Smooth muscle cell (in vitro differentiated cells): ENCODE measurements around the gene NCK1. TPM values are rescaled to one million over a fixed set of nuclear protein-coding genes. Genes with fewer than 3 reads are reported as not detected.

Source experiments
- DNase-seq: peaks from one replicate; lab custom pipeline; 2025; ENCODE audit not compliant: unreplicated experiment; lab: John Stamatoyannopoulos, UW
- H2AFZ ChIP-seq: fragments of 200-600 bp; sonication (generic); 2 replicates; pipeline ENCODE4 v1.6.0; 2016; ENCODE audit warnings: antibody characterized with exemption, low read depth, mild to moderate bottlenecking
- H3F3A ChIP-seq: fragments of 200-600 bp; sonication (generic); 2 replicates; pipeline ENCODE4 v1.6.0; 2017; ENCODE audit warnings: antibody characterized with exemption, low read depth
- H3K27ac ChIP-seq: fragments of 200-600 bp; sonication (generic); 2 replicates; pipeline ENCODE4 v1.5.1; 2016; ENCODE audit warnings: low read depth, mild to moderate bottlenecking
- H3K27me3 ChIP-seq: fragments of 200-600 bp; sonication (generic); 2 replicates; pipeline ENCODE4 v1.6.1; 2016; ENCODE audit warnings: low read depth, mild to moderate bottlenecking
- H3K36me3 ChIP-seq: fragments of 200-600 bp; sonication (generic); 2 replicates; pipeline ENCODE4 v1.5.1; 2016; ENCODE audit warnings: low read depth
- H3K4me1 ChIP-seq: fragments of 200-600 bp; sonication (generic); 2 replicates; pipeline ENCODE4 v1.5.1; 2016; ENCODE audit warnings: low read depth
- H3K4me2 ChIP-seq: fragments of 200-600 bp; sonication (generic); 2 replicates; pipeline ENCODE4 v1.6.0; 2016; ENCODE audit warnings: mild to moderate bottlenecking
- H3K4me3 ChIP-seq: fragments of 200-600 bp; sonication (generic); 2 replicates; pipeline ENCODE4 v1.5.1; 2016; ENCODE audit warnings: mild to moderate bottlenecking
- H3K79me2 ChIP-seq: fragments of 200-600 bp; sonication (generic); 2 replicates; pipeline ENCODE4 v1.6.0; 2016; ENCODE audit warnings: low read depth, mild to moderate bottlenecking
- H3K9ac ChIP-seq: fragments of 200-600 bp; sonication (generic); 2 replicates; pipeline ENCODE4 v1.6.0; 2016; ENCODE audit warnings: low read depth
- H3K9me3 ChIP-seq: fragments of 200-600 bp; sonication (generic); replicated peaks from 2 replicates; pipeline ENCODE4 v1.5.1; 2016; ENCODE audit warnings: low read depth
- H4K20me1 ChIP-seq: fragments of 200-600 bp; sonication (generic); 2 replicates; pipeline ENCODE4 v1.6.0; 2016; ENCODE audit warnings: low read depth
- CTCF ChIP-seq: fragments of 200-600 bp; sonication (generic); IDR thresholded peaks from 2 replicates; pipeline ENCODE4 v1.5.1; 2017; ENCODE audit warnings: borderline replicate concordance, mild to moderate bottlenecking, antibody characterized with exemption; ENCODE audit not compliant: insufficient read depth, poor library complexity, severe bottlenecking
- WGBS: methylation state at CpG from one replicate; pipeline ENCODE4 v1.1.7; 2016; ENCODE audit warnings: low lambda C conversion rate; 5-methylcytosine and 5-hydroxymethylcytosine counted together
- polyA plus RNA-seq: library from polyadenylated mRNA; unstranded; fragments of >200 nt; fragmentation: Nextera tagmentation; extraction: Ambion mirVana; gene quantifications from 2 replicates; pipeline ENCODE4 v1.2.1, GENCODE V29; 2016
- total RNA-seq: library from RNA; depleted of rRNA; stranded (reverse); fragments of >200 nt; gene quantifications from 2 replicates; pipeline ENCODE4 v1.2.3, GENCODE V29; 2014

Gene NCK1
- total and polyA plus RNA-seq, 2 experiments from 2014 or later: 21.1 to 41.8 TPM

- Histone ChIP-seq H3K4me3 (no peak overlapping the region), H2AFZ (no peak overlapping the region), H3K27me3 (no peaks in the 10 kb centered on the region), H3F3A (no peaks in the 10 kb centered on the region), H3K9me3 (no peaks in the 10 kb centered on the region), H3K27ac (no peak overlapping the region), H4K20me1 (no peaks in the 10 kb centered on the region), H3K4me2 (no peak overlapping the region), H3K4me1 (no peaks in the 10 kb centered on the region), H3K79me2 (peaks cover 6% of the 10 kb centered on the region), H3K36me3 (no peaks in the 10 kb centered on the region), H3K9ac (no peak overlapping the region)
- no peak for TF ChIP-seq CTCF
- 73% methylated on average over 1 of the region's 1 CpG for WGBS
- DNase-seq: no peak
These were observed 30.5 kb upstream of the NCK1 start for GRCh38 chr3:136831461-136831860.

GRCh38 chr3:136835089-136835812, 26.8 kb upstream of the NCK1 start:
- no peaks in the 10 kb centered on the region for H3K9me3 ChIP-seq
- no peaks in the 10 kb centered on the region for H3K36me3 ChIP-seq
- H3K4me1 ChIP-seq: no peaks in the 10 kb centered on the region
- WGBS: 95% methylated on average over 1 of the region's 1 CpG
- no peak for DNase-seq
- TF ChIP-seq CTCF: no peak
- no peak overlapping the region for H3K27ac ChIP-seq
- H3K9ac ChIP-seq: no peak overlapping the region
- no peak overlapping the region for H2AFZ ChIP-seq
- H3K4me2 ChIP-seq: no peak overlapping the region
- no peaks in the 10 kb centered on the region for H3K27me3 ChIP-seq
- H3K79me2 ChIP-seq: peaks cover 3% of the 10 kb centered on the region
- no peak overlapping the region for H3K4me3 ChIP-seq
- H4K20me1 ChIP-seq: no peaks in the 10 kb centered on the region
- peaks cover 2% of the 10 kb centered on the region for H3F3A ChIP-seq

- Histone ChIP-seq H3K36me3 (no peaks in the 10 kb centered on the region), H4K20me1 (no peaks in the 10 kb centered on the region), H3K4me3 (no peak overlapping the region), H3K27me3 (no peaks in the 10 kb centered on the region), H3K4me2 (no peak overlapping the region), H3K4me1 (no peaks in the 10 kb centered on the region), H3K9ac (no peak overlapping the region), H3K79me2 (peaks cover under 1% of the 10 kb centered on the region), H3K9me3 (no peaks in the 10 kb centered on the region), H3K27ac (no peak overlapping the region), H3F3A (peaks cover 2% of the 10 kb centered on the region), H2AFZ (no peak overlapping the region)
- no peak for TF ChIP-seq CTCF
- 61% methylated on average over 3 of the region's 3 CpGs for WGBS
- DNase-seq: no peak
These were observed 26.0 kb upstream of the NCK1 start for GRCh38 chr3:136835813-136836510.
